MCF 10A (cell line): ENCODE measurements around the gene MOSMO. TPM values are rescaled to one million over a fixed set of nuclear protein-coding genes. Genes with fewer than 3 reads are reported as not detected.

Experiments used
- BruUV-seq: library from RNA; stranded (reverse); fragments of 400-500 nt; replicated peaks from 2 replicates; lab custom pipeline; 2021; lab: Mats Ljungman, UMichigan
- CTCF ChIA-PET: fragments of 300-600 bp; sonication (Branson Sonifier 250); formaldehyde crosslinking; extraction: SDS; loops from one replicate; lab custom pipeline; 2021; ENCODE audit warnings: antibody characterized with exemption, inconsistent platforms; lab: Yijun Ruan, JAX
- POLR2A ChIA-PET: fragments of 300-600, 350-650 bp; sonication (Branson Sonifier 250); formaldehyde crosslinking; extraction: SDS; loops from one replicate; lab custom pipeline; 2020; ENCODE audit warnings: antibody characterized with exemption, inconsistent platforms; lab: Yijun Ruan, JAX
- DNase-seq: peaks from one replicate; pipeline ENCODE4 v3.0.0-alpha.2; 2018; ENCODE audit not compliant: unreplicated experiment
- H3K27ac Mint-ChIP-seq: one replicate; pipeline ENCODE4 v1.8.0; 2022; ENCODE audit warnings: mild to moderate bottlenecking, low read depth, mixed read lengths; ENCODE audit not compliant: unreplicated experiment
- H3K27me3 Mint-ChIP-seq: one replicate; pipeline ENCODE4 v1.8.0; 2022; ENCODE audit warnings: mixed read lengths; ENCODE audit not compliant: insufficient read depth, unreplicated experiment
- H3K36me3 Mint-ChIP-seq: one replicate; pipeline ENCODE4 v1.8.0; 2022; ENCODE audit warnings: mild to moderate bottlenecking, moderate library complexity, mixed read lengths; ENCODE audit not compliant: insufficient read depth, unreplicated experiment
- H3K4me1 Mint-ChIP-seq: one replicate; pipeline ENCODE4 v1.8.0; 2022; ENCODE audit warnings: mixed read lengths; ENCODE audit not compliant: insufficient read depth, unreplicated experiment
- H3K4me3 Mint-ChIP-seq: one replicate; pipeline ENCODE4 v1.8.0; 2022; ENCODE audit warnings: mild to moderate bottlenecking, moderate library complexity, mixed read lengths; ENCODE audit not compliant: unreplicated experiment
- H3K9me3 Mint-ChIP-seq: one replicate; pipeline ENCODE4 v1.8.0; 2022; ENCODE audit warnings: mixed read lengths; ENCODE audit not compliant: unreplicated experiment
- CTCF ChIP-seq: fragments of 200-600 bp; IDR thresholded peaks from one replicate; pipeline ENCODE4 v1.8.0; 2022; ENCODE audit warnings: antibody characterized with exemption, mild to moderate bottlenecking; ENCODE audit not compliant: unreplicated experiment
- intact Hi-C: fragments of 100-400 bp; cut with micrococcal nuclease; formaldehyde crosslinking; loops from 2 replicates; pipeline ENCODE4 v1.14.1; 2022
- total RNA-seq: library from RNA; stranded (reverse); gene quantifications from 2 replicates; pipeline ENCODE4 v1.2.3, GENCODE V29; 2022

The MOSMO gene
- total RNA-seq, 1 experiment from 2014 or later: 16.4 TPM

GRCh38 chr16:22008215-22009059, 526 bp downstream of the MOSMO start:
- no peak for TF ChIP-seq CTCF
- peak overlapping the region; percentile 70 for H3K27ac Mint-ChIP-seq
- H3K4me1 Mint-ChIP-seq: peaks cover 26% of the 10 kb centered on the region
- ChIA-PET POLR2A (interaction anchor here (0.5 to 6.5 kb wide), 21 partner anchors 9 to 225 kb away, joined by 3 to 78 read pairs (median 4); partner anchors contain the start of gene UQCRC2), CTCF (interaction anchor here (0.6 to 17.1 kb wide), 15 partner anchors 8 to 1126 kb away, joined by 3 to 502 read pairs (median 5); no protein-coding TSS in a partner anchor)
- no TSS peak for BruUV-seq
- no peaks in the 10 kb centered on the region for H3K27me3 Mint-ChIP-seq
- DNase-seq: no peak
- H3K36me3 Mint-ChIP-seq: peaks cover 9% of the 10 kb centered on the region
- H3K9me3 Mint-ChIP-seq: no peaks in the 10 kb centered on the region
- intact Hi-C loops: no loop called here
- peak overlapping the region; percentile 90 for H3K4me3 Mint-ChIP-seq

GRCh38 chr16:22010902-22011301, 3.0 kb downstream of the MOSMO start:
- ChIA-PET POLR2A (interaction anchor here (0.7 to 5.1 kb wide), 4 partner anchors 16 to 179 kb away, joined by 3 to 50 read pairs (median 4); no protein-coding TSS in a partner anchor), CTCF (interaction anchor here (0.5 to 17.1 kb wide), 6 partner anchors 11 to 178 kb away, joined by 3 to 502 read pairs (median 3); no protein-coding TSS in a partner anchor)
- Mint-ChIP-seq H3K4me3 (no peak overlapping the region), H3K27ac (no peak overlapping the region), H3K9me3 (no peaks in the 10 kb centered on the region), H3K27me3 (no peaks in the 10 kb centered on the region), H3K4me1 (peaks cover 32% of the 10 kb centered on the region), H3K36me3 (peaks cover 9% of the 10 kb centered on the region)
- BruUV-seq: no TSS peak
- no peak for TF ChIP-seq CTCF
- DNase-seq: no peak
- intact Hi-C loops: no loop called here

- no peak for TF ChIP-seq CTCF
- Mint-ChIP-seq H3K4me3 (no peak overlapping the region), H3K36me3 (peaks cover 9% of the 10 kb centered on the region), H3K27ac (no peak overlapping the region), H3K4me1 (peaks cover 25% of the 10 kb centered on the region), H3K27me3 (no peaks in the 10 kb centered on the region), H3K9me3 (no peaks in the 10 kb centered on the region)
- ChIA-PET POLR2A (interaction anchor here (1.6 to 2.0 kb wide), 3 partner anchors 15 to 66 kb away, joined by 5 to 10 read pairs (median 6); no protein-coding TSS in a partner anchor), CTCF (interaction anchor here (0.7 to 2.4 kb wide), 4 partner anchors 10 to 164 kb away, joined by 3 to 15 read pairs (median 4); no protein-coding TSS in a partner anchor)
- DNase-seq: no peak
- intact Hi-C loops: no loop called here
- no TSS peak for BruUV-seq
Observed at GRCh38 chr16:22012241-22012640, 4.3 kb downstream of the MOSMO start.

- H3K4me3 Mint-ChIP-seq: no peak overlapping the region
- H3K27ac Mint-ChIP-seq: no peak overlapping the region
- H3K36me3 Mint-ChIP-seq: peaks cover 9% of the 10 kb centered on the region
- BruUV-seq: no TSS peak
- H3K9me3 Mint-ChIP-seq: no peaks in the 10 kb centered on the region
- TF ChIP-seq CTCF: no peak
- ChIA-PET CTCF (interaction anchor here (0.6 to 2.4 kb wide), 2 partner anchors 64 to 86 kb away, joined by 3 to 15 read pairs; no protein-coding TSS in a partner anchor), POLR2A (interaction anchor here (1.0 to 2.0 kb wide), 3 partner anchors 13 to 51 kb away, joined by 3 to 10 read pairs (median 4); no protein-coding TSS in a partner anchor)
- H3K27me3 Mint-ChIP-seq: no peaks in the 10 kb centered on the region
- intact Hi-C loops: no loop called here
- peaks cover 25% of the 10 kb centered on the region for H3K4me1 Mint-ChIP-seq
- DNase-seq: no peak
Observed at GRCh38 chr16:22013486-22013885, 5.6 kb downstream of the MOSMO start.
